CD4-positive, alpha-beta T cell (primary cell): ENCODE measurements around the gene TTC34. TPM values are rescaled to one million over a fixed set of nuclear protein-coding genes. Genes with fewer than 3 reads are reported as not detected.

Experiments used
- ATAC-seq: fragments of 200-7000 bp; cut with Tn5 transposase; one replicate; pipeline ENCODE4 v1.10.0; 2022; ENCODE audit warnings: mild to moderate bottlenecking; ENCODE audit not compliant: poor library complexity
- CTCF ChIA-PET: fragments of 350-600 bp; sonication (Branson Sonifier 250); formaldehyde crosslinking; loops from one replicate; lab custom pipeline; 2021; ENCODE audit warnings: antibody characterized with exemption, inconsistent platforms; lab: Charles Lee
- POLR2A ChIA-PET: fragments of 350-600 bp; sonication (Branson Sonifier 250); formaldehyde crosslinking; loops from one replicate; lab custom pipeline; 2021; ENCODE audit warnings: antibody characterized with exemption, inconsistent platforms; lab: Charles Lee
- DNase-seq, 14 experiments: peaks; one replicate each; pipeline ENCODE4 v3.0.0-alpha.2; 2013 to 2020; ENCODE audit warnings: mixed read lengths in 2 of 14
- H3K27ac ChIP-seq, 2 donors: one replicate each; pipeline versions ENCODE4 v1.5.1 to v1.7.0; 2013; ENCODE audit warnings: low read length in 2 of 2, low read depth in 1 of 2, mild to moderate bottlenecking in 1 of 2
- H3K27me3 ChIP-seq, 2 experiments: 1 replicate in 1 of 2; 2 replicates in 1 of 2; pipeline versions ENCODE4 v1.6.1 to v1.7.0; 2013; ENCODE audit warnings: low read length in 2 of 2, control low read depth in 1 of 2, mild to moderate bottlenecking in 1 of 2, moderate library complexity in 1 of 2; ENCODE audit not compliant: insufficient read depth in 2 of 2, control insufficient read depth in 1 of 2
- H3K36me3 ChIP-seq: one replicate; pipeline ENCODE4 v1.6.1; 2013; ENCODE audit warnings: low read length, control low read depth; ENCODE audit not compliant: insufficient read depth
- H3K4me1 ChIP-seq: one replicate; pipeline ENCODE4 v1.6.1; 2013; ENCODE audit warnings: low read length, control low read depth; ENCODE audit not compliant: insufficient read depth
- H3K4me3 ChIP-seq: one replicate; pipeline ENCODE4 v1.5.1; 2013; ENCODE audit warnings: mild to moderate bottlenecking, low read length, moderate library complexity
- H3K9me3 ChIP-seq, 2 experiments: 1 replicate in 1 of 2; 2 replicates in 1 of 2; pipeline versions ENCODE4 v1.6.1 to v1.7.0; 2013; ENCODE audit warnings: low read length in 2 of 2, mild to moderate bottlenecking in 2 of 2, control low read depth in 1 of 2, moderate library complexity in 1 of 2; ENCODE audit not compliant: control insufficient read depth in 1 of 2, insufficient read depth in 1 of 2
- H3K27ac Mint-ChIP-seq: one replicate; pipeline ENCODE4 v1.8.0; 2020; ENCODE audit warnings: mixed read lengths
- H3K27me3 Mint-ChIP-seq: one replicate; pipeline ENCODE4 v1.8.0; 2021; ENCODE audit warnings: mixed read lengths
- H3K36me3 Mint-ChIP-seq: one replicate; pipeline ENCODE4 v1.8.0; 2021; ENCODE audit warnings: low read depth, mixed read lengths
- H3K4me1 Mint-ChIP-seq: one replicate; pipeline ENCODE4 v1.8.0; 2021; ENCODE audit warnings: low read depth, mixed read lengths
- H3K4me3 Mint-ChIP-seq: one replicate; pipeline ENCODE4 v1.8.0; 2020; ENCODE audit warnings: mild to moderate bottlenecking, mixed read lengths
- H3K9me3 Mint-ChIP-seq: one replicate; pipeline ENCODE4 v1.8.0; 2020; ENCODE audit warnings: mixed read lengths
- intact Hi-C, 2 experiments: fragments of 100-400 bp; cut with DNase I in 1 of 2; cut with micrococcal nuclease in 1 of 2; formaldehyde crosslinking; loops; one replicate each; pipeline versions ENCODE4 v1.15.1 to v1.9.0; 2023 to 2025; cut with DNase I, micrococcal nuclease
- total RNA-seq, 174 experiments: library from RNA in 2 of 174; stranded (reverse) in 2 of 174; gene quantifications; one replicate each; pipeline ENCODE4 v1.2.3 and lab custom pipeline; 2021 to 2026
- TF ChIP-seq, protein P1 (sequence below): fragments of 200-600 bp; IDR thresholded peaks from one replicate; pipeline ENCODE4 v1.8.0; 2022; ENCODE audit warnings: antibody characterized with exemption, mild to moderate bottlenecking

Gene TTC34
- total RNA-seq, 2 experiments from 2014 or later: 1.3 TPM

DNA sequence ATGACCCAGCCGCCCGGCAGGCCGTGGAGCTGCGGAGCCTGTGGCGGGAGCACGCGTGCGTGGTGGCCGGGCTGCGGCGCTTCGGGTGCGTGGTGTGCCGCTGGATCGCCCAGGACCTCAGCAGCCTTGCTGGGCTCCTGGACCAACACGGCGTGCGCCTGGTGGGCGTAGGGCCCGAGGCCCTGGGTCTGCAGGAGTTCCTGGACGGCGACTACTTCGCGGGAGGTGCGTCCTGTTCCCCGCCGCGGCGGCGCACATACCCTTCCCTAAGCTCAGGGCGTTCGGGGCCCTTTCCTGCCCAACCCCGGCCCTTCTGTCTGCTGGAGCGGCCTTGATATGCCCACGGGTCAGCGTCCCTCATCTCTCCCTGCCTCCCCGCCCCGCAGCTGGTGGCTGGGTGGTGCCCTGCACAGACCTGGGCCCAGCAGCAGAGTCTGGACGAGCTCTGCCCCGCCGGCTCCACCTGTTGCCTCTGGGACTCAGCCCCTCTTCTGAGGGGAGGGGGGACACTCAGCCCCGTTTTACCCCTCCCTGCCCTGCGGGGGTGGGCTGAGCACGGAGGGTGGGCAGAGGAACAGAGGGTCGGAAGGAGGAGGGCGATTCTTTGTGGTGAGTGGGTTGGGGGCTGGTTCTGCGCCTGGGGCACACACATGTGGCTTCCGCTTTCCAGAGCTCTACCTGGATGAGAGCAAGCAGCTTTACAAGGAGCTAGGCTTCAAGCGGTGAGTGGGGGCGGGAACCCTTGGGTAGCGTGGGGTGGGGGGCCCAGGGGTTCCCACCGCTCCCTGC, 214.2 kb downstream of the TTC34 start:
- DNase-seq (peak in 4 of 14 experiments; percentile 12 to 53 (median 28)), ATAC-seq (no peak)
- ChIA-PET CTCF (interaction anchor here (1.6 to 3.8 kb wide), 3 partner anchors 9 to 63 kb away, joined by 4 to 20 read pairs (median 5); no protein-coding TSS in a partner anchor), POLR2A (interaction anchor here (0.8 to 6.7 kb wide), 7 partner anchors 10 to 195 kb away, joined by 3 to 133 read pairs (median 11); partner anchors contain the start of genes RER1 and TNFRSF14)
- H3K36me3 Mint-ChIP-seq: peaks cover 23% of the 10 kb centered on the region
- Histone ChIP-seq H3K27ac (no peak overlapping the region), H3K36me3 (peaks cover 8% of the 10 kb centered on the region), H3K9me3 (no peaks in the 10 kb centered on the region), H3K4me3 (peak overlapping the region; percentile 85), H3K27me3 (no peaks in the 10 kb centered on the region), H3K4me1 (peaks cover 56% of the 10 kb centered on the region)
- intact Hi-C loops: loop anchor here (2.0 to 5.0 kb wide), 2 partner anchors 56 to 390 kb away; no protein-coding TSS in a partner anchor
- peak overlapping the region; percentile 87 for H3K4me3 Mint-ChIP-seq
- TF ChIP-seq, protein P1, sequence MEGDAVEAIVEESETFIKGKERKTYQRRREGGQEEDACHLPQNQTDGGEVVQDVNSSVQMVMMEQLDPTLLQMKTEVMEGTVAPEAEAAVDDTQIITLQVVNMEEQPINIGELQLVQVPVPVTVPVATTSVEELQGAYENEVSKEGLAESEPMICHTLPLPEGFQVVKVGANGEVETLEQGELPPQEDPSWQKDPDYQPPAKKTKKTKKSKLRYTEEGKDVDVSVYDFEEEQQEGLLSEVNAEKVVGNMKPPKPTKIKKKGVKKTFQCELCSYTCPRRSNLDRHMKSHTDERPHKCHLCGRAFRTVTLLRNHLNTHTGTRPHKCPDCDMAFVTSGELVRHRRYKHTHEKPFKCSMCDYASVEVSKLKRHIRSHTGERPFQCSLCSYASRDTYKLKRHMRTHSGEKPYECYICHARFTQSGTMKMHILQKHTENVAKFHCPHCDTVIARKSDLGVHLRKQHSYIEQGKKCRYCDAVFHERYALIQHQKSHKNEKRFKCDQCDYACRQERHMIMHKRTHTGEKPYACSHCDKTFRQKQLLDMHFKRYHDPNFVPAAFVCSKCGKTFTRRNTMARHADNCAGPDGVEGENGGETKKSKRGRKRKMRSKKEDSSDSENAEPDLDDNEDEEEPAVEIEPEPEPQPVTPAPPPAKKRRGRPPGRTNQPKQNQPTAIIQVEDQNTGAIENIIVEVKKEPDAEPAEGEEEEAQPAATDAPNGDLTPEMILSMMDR: no peak
- H3K27me3 Mint-ChIP-seq: no peaks in the 10 kb centered on the region
- peaks cover 31% of the 10 kb centered on the region for H3K4me1 Mint-ChIP-seq
- peak overlapping the region; percentile 98 for H3K27ac Mint-ChIP-seq
- no peaks in the 10 kb centered on the region for H3K9me3 Mint-ChIP-seq

- CTCF ChIA-PET: interaction anchor here (1.0 to 3.8 kb wide), 15 partner anchors 8 to 391 kb away, joined by 3 to 38 read pairs (median 4); partner anchors contain the start of genes FAAP20, MORN1, PANK4 and RER1
- peaks cover 62% of the 10 kb centered on the region for H3K4me1 ChIP-seq
These were observed 215.1 kb downstream of the TTC34 start, which contains the start of gene PRXL2B for GRCh38 chr1:2586154-2587070. Gene PRXL2B (plus strand): TSS chr1:2586777. CDS start chr1:2586886, 109 bp downstream.

More at GRCh38 chr1:2586154-2587070, 215.1 kb downstream of the TTC34 start, which contains the start of gene PRXL2B:
- intact Hi-C loops: loop anchor here (1.0 to 5.0 kb wide), 6 partner anchors 8 to 389 kb away; partner anchors contain the start of genes PANK4 (in 2 of the 2) and PEX10 (in 1 of the 2)
- peak within 1 kb of the TSS; percentile 98 for H3K27ac Mint-ChIP-seq
- ATAC-seq (peak; percentile 61), DNase-seq (peak; percentile 92 to 99 (median 97))
- POLR2A ChIA-PET: interaction anchor here (0.7 to 6.7 kb wide), 22 partner anchors 9 to 355 kb away, joined by 3 to 133 read pairs (median 6); partner anchors contain the start of genes MORN1, PANK4, RER1 and TNFRSF14
- no peaks in the 10 kb centered on the region for H3K9me3 ChIP-seq
- H3K4me1 Mint-ChIP-seq: peaks cover 38% of the 10 kb centered on the region
- H3K9me3 Mint-ChIP-seq: no peaks in the 10 kb centered on the region
- H3K4me3 Mint-ChIP-seq: peak within 1 kb of the TSS; percentile 99
- H3K4me3 ChIP-seq: peak within 1 kb of the TSS; percentile 85
- H3K27me3 ChIP-seq: no peaks in the 10 kb centered on the region
- H3K36me3 ChIP-seq: peaks cover 8% of the 10 kb centered on the region
- no peaks in the 10 kb centered on the region for H3K27me3 Mint-ChIP-seq
- peak within 1 kb of the TSS; percentile 97 to 99 for H3K27ac ChIP-seq
- TF ChIP-seq, protein P1: no peak
- peaks cover 23% of the 10 kb centered on the region for H3K36me3 Mint-ChIP-seq

Other genes starting within 250 kb of the TTC34 start
- 100 to 1,000 TPM; 191 to 194 TPM for gene TNFRSF14, start 245.3 kb downstream of the TTC34 start, total RNA-seq
- gene PRXL2B, start 214.9 kb downstream of the TTC34 start, total RNA-seq: 10 to 100 TPM; 11.0 to 12.8 TPM
- 1 to 10 TPM in 1 of 2 experiments, under 1 TPM in 1; 0.67 to 1.8 TPM for gene MMEL1, start 168.7 kb downstream of the TTC34 start, total RNA-seq
- not detected for gene ACTRT2, start 219.8 kb upstream of the TTC34 start, total RNA-seq